Neuronal stem cell (in vitro differentiated cells): ENCODE results near the gene POLR2A.

Source experiments
- DNase-seq: peaks from one replicate; pipeline ENCODE4 v3.0.0-alpha.2; 2013; ENCODE audit warnings: low spot score
- H2AFZ ChIP-seq: one replicate; pipeline ENCODE4 v1.6.1; 2013; ENCODE audit warnings: mild to moderate bottlenecking, low read length, inconsistent platforms
- H2AK5ac ChIP-seq: 2 replicates; pipeline ENCODE4 v1.6.1; 2013; ENCODE audit warnings: low read depth, mild to moderate bottlenecking, inconsistent platforms, low read length, moderate library complexity, mixed read lengths
- H2BK120ac ChIP-seq: 2 replicates; pipeline ENCODE4 v1.6.1; 2013; ENCODE audit warnings: low read depth, mild to moderate bottlenecking, inconsistent platforms, low read length, moderate library complexity, mixed read lengths
- H2BK12ac ChIP-seq: one replicate; pipeline ENCODE4 v1.6.1; 2013; ENCODE audit warnings: low read length, inconsistent platforms
- H2BK15ac ChIP-seq: 2 replicates; pipeline ENCODE4 v1.6.1; 2013; ENCODE audit warnings: mild to moderate bottlenecking, low read length, inconsistent platforms, mixed read lengths
- H2BK5ac ChIP-seq: one replicate; pipeline ENCODE4 v1.6.1; 2013; ENCODE audit warnings: inconsistent platforms, mild to moderate bottlenecking, low read length, moderate library complexity
- H3K14ac ChIP-seq: one replicate; pipeline ENCODE4 v1.6.1; 2013; ENCODE audit warnings: low read length, inconsistent platforms
- H3K18ac ChIP-seq: 2 replicates; pipeline ENCODE4 v1.6.1; 2013; ENCODE audit warnings: low read length, inconsistent platforms
- H3K23ac ChIP-seq: 2 replicates; pipeline ENCODE4 v1.6.1; 2013; ENCODE audit warnings: low read depth, mild to moderate bottlenecking, mixed read lengths, low read length, inconsistent platforms; ENCODE audit not compliant: poor library complexity
- H3K27ac ChIP-seq: replicated peaks from 3 replicates; pipeline ENCODE4 v1.5.1; 2013; ENCODE audit warnings: low read length, inconsistent platforms
- H3K27me3 ChIP-seq, 3 experiments: 2 replicates each; pipeline ENCODE4 v1.6.1; 2013; ENCODE audit warnings: low read length in 3 of 3, mild to moderate bottlenecking in 2 of 3, inconsistent platforms in 1 of 3, low read depth in 1 of 3, mixed read lengths in 1 of 3, moderate library complexity in 1 of 3; ENCODE audit not compliant: control insufficient read depth in 3 of 3, insufficient read depth in 3 of 3
- H3K36me3 ChIP-seq, 2 donors: replicated peaks in 1 of 2; 2 replicates each; pipeline ENCODE4 v1.6.1; 2013; ENCODE audit warnings: low read length in 2 of 2; ENCODE audit not compliant: control insufficient read depth in 2 of 2, insufficient read depth in 2 of 2
- H3K4ac ChIP-seq: 2 replicates; pipeline ENCODE4 v1.6.1; 2013; ENCODE audit warnings: inconsistent platforms, mild to moderate bottlenecking, low read length, moderate library complexity
- H3K4me1 ChIP-seq, 2 donors: 1 replicate in 1 of 2; 2 replicates in 1 of 2; pipeline ENCODE4 v1.6.1; 2013; ENCODE audit warnings: low read length in 2 of 2, low read depth in 1 of 2; ENCODE audit not compliant: control insufficient read depth in 2 of 2, insufficient read depth in 1 of 2
- H3K4me2 ChIP-seq: one replicate; pipeline ENCODE4 v1.6.1; 2013; ENCODE audit warnings: mild to moderate bottlenecking, low read length, inconsistent platforms; ENCODE audit not compliant: insufficient read depth, poor library complexity, severe bottlenecking
- H3K4me3 ChIP-seq, 2 donors: 2 replicates each; pipeline ENCODE4 v1.5.1; 2013; ENCODE audit warnings: low read length in 2 of 2, mild to moderate bottlenecking in 2 of 2, inconsistent platforms in 1 of 2, moderate library complexity in 1 of 2
- H3K79me1 ChIP-seq: one replicate; pipeline ENCODE4 v1.6.1; 2013; ENCODE audit warnings: low read depth, mild to moderate bottlenecking, inconsistent platforms, low read length, moderate library complexity
- H3K9ac ChIP-seq: one replicate; pipeline ENCODE4 v1.6.1; 2013; ENCODE audit warnings: mild to moderate bottlenecking, low read depth, low read length, inconsistent platforms; ENCODE audit not compliant: poor library complexity
- H3K9me3 ChIP-seq, 2 donors: replicated peaks in 1 of 2; 2 replicates each; pipeline versions ENCODE3 to v1.6.1; 2013; ENCODE audit warnings: low read length in 2 of 2, mild to moderate bottlenecking in 2 of 2, inconsistent platforms in 1 of 2, low read depth in 1 of 2, mixed read lengths in 1 of 2, moderate library complexity in 1 of 2; ENCODE audit not compliant: control insufficient read depth in 2 of 2, insufficient read depth in 1 of 2
- H4K8ac ChIP-seq: one replicate; pipeline ENCODE4 v1.6.1; 2013; ENCODE audit warnings: low read depth, mild to moderate bottlenecking, inconsistent platforms, low read length, moderate library complexity
- H4K91ac ChIP-seq: one replicate; pipeline ENCODE4 v1.6.1; 2013; ENCODE audit warnings: low read length, low read depth, mild to moderate bottlenecking, inconsistent platforms; ENCODE audit not compliant: poor library complexity
- WGBS, 2 donors: extraction: QIAGEN DNeasy Blood & Tissue Kit; methylation state at CpG; one replicate each; pipeline ENCODE4 v1.1.7; 2013; ENCODE audit warnings: missing lambda C conversion rate in 2 of 2, mixed read lengths in 1 of 2; ENCODE audit not compliant: insufficient read length in 2 of 2, insufficient replicate concordance in 1 of 2; ENCODE audit errors: extremely low coverage in 2 of 2; 5-methylcytosine and 5-hydroxymethylcytosine counted together

POLR2A gene

DNA sequence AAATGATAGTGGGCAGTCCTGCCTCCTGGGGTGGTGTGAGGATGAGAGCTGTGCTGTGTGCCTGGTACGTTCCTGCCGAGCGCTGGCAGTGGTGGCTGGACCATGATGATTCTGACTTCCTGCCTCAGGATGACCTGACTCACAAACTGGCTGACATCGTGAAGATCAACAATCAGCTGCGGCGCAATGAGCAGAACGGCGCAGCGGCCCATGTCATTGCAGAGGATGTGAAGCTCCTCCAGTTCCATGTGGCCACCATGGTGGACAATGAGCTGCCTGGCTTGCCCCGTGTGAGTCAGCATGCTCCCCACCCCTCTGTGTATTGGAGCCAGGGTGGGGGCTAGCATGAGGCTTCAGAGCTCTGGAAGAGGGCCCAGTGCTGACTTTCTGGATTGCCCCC, 13.1 kb downstream of the POLR2A start:
- Histone ChIP-seq H3K4me3 (no peak overlapping the region), H3K23ac (no peak overlapping the region), H3K18ac (no peak overlapping the region), H3K4me2 (no peak overlapping the region), H2AFZ (no peak overlapping the region), H4K8ac (no peak overlapping the region), H2BK15ac (no peak overlapping the region), H3K9ac (no peak overlapping the region), H3K27ac (no peak overlapping the region), H3K79me1 (peaks cover 22% of the 10 kb centered on the region), H3K27me3 (no peaks in the 10 kb centered on the region), H2BK120ac (no peak overlapping the region), H3K4me1 (no peaks in the 10 kb centered on the region), H3K14ac (no peak overlapping the region), H2BK5ac (peak overlapping the region; percentile 61), H2AK5ac (no peak overlapping the region), H2BK12ac (no peak overlapping the region), H4K91ac (no peak overlapping the region), H3K9me3 (no peaks in the 10 kb centered on the region), H3K36me3 (peaks cover 56 to 96% of the 10 kb centered on the region in 2 donors), H3K4ac (no peak overlapping the region)
- no peak for DNase-seq
- WGBS, 2 donors, result no CpG with 5 or more reads among the region's 10 CpGs

DNA sequence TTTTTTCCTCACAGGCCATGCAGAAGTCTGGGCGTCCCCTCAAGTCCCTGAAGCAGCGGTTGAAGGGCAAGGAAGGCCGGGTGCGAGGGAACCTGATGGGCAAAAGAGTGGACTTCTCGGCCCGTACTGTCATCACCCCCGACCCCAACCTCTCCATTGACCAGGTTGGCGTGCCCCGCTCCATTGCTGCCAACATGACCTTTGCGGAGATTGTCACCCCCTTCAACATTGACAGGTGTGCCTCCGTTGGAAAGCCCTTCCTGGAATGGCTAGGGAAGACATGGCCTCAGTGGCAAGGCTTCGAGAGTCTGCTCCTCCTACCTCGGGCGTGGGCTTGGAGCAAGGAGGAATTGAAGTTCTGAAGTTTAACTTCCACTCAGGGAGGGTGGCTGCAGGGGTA, 13.5 kb downstream of the POLR2A start:
- Histone ChIP-seq H3K4me3 (no peak overlapping the region), H3K23ac (no peak overlapping the region), H2AFZ (no peak overlapping the region), H3K4me1 (no peaks in the 10 kb centered on the region), H4K91ac (no peak overlapping the region), H3K27ac (no peak overlapping the region), H3K9me3 (no peaks in the 10 kb centered on the region), H3K18ac (no peak overlapping the region), H2BK12ac (no peak overlapping the region), H3K4me2 (no peak overlapping the region), H3K79me1 (peaks cover 21% of the 10 kb centered on the region), H2BK15ac (no peak overlapping the region), H2BK120ac (no peak overlapping the region), H4K8ac (no peak overlapping the region), H2BK5ac (peak overlapping the region; percentile 61), H3K27me3 (no peaks in the 10 kb centered on the region), H3K14ac (peak overlapping the region; percentile 64), H3K36me3 (peaks cover 60 to 97% of the 10 kb centered on the region in 2 donors), H3K4ac (no peak overlapping the region), H2AK5ac (no peak overlapping the region), H3K9ac (no peak overlapping the region)
- WGBS, 2 donors, result no CpG with 5 or more reads among the region's 14 CpGs
- DNase-seq, result no peak

DNA sequence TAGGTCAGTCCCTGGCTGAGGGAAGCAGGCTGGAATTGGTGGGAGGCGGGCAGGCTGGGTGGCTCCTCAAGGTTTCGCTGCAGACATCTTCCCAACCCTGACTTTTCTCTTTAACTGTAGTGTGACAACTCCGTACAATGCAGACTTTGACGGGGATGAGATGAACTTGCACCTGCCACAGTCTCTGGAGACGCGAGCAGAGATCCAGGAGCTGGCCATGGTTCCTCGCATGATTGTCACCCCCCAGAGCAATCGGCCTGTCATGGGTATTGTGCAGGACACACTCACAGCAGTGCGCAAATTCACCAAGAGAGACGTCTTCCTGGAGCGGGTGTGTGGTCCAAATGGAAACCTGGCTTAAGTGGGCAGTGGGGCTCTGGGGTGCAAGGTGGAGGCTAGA, 15.0 kb downstream of the POLR2A start:
- Histone ChIP-seq H2BK120ac (no peak overlapping the region), H3K9ac (no peak overlapping the region), H2BK5ac (no peak overlapping the region), H3K9me3 (no peaks in the 10 kb centered on the region), H3K4me3 (peak overlapping the region in 1 of 2 donors; percentile 36), H3K18ac (no peak overlapping the region), H3K4ac (no peak overlapping the region), H3K4me2 (no peak overlapping the region), H3K14ac (no peak overlapping the region), H3K27ac (no peak overlapping the region), H3K79me1 (peaks cover 17% of the 10 kb centered on the region), H2BK12ac (no peak overlapping the region), H4K8ac (no peak overlapping the region), H3K4me1 (no peaks in the 10 kb centered on the region), H2BK15ac (no peak overlapping the region), H2AFZ (no peak overlapping the region), H3K36me3 (peaks cover 76 to 97% of the 10 kb centered on the region in 2 donors), H4K91ac (no peak overlapping the region), H3K27me3 (no peaks in the 10 kb centered on the region), H2AK5ac (no peak overlapping the region), H3K23ac (peak overlapping the region; percentile 82)
- DNase-seq, result no peak
- no CpG with 5 or more reads among the region's 11 CpGs for WGBS, 2 donors

DNA sequence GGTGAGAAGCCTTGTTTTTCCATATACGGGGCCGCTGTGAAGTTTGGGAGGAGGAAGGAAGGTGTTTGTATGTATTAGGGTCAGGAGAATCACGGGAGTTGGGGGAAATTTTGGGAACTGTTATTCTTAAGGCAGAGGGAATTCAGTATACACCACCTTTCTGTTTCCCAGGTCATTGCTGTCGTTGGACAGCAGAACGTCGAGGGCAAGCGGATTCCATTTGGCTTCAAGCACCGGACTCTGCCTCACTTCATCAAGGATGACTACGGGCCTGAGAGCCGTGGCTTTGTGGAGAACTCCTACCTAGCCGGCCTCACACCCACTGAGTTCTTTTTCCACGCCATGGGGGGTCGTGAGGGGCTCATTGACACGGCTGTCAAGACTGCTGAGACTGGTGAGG, 17.6 kb downstream of the POLR2A start:
- H3K9me3 ChIP-seq, result no peaks in the 10 kb centered on the region
- WGBS, 2 donors, result 100% methylated on average over 1 of the region's 14 CpGs; no CpG with 5 or more reads in 1 of the 2 donors

More for the DNA sequence above, 17.6 kb downstream of the POLR2A start:
- Histone ChIP-seq H3K4me3 (no peak overlapping the region), H4K91ac (no peak overlapping the region), H2BK120ac (no peak overlapping the region), H3K23ac (no peak overlapping the region), H2BK5ac (no peak overlapping the region), H2AFZ (no peak overlapping the region), H2AK5ac (no peak overlapping the region), H3K79me1 (peaks cover 10% of the 10 kb centered on the region), H3K18ac (no peak overlapping the region), H3K4me1 (no peaks in the 10 kb centered on the region), H3K27ac (no peak overlapping the region), H3K4me2 (no peak overlapping the region), H3K36me3 (peaks cover 72 to 99% of the 10 kb centered on the region in 2 donors), H2BK12ac (no peak overlapping the region), H3K4ac (no peak overlapping the region), H3K9ac (no peak overlapping the region), H2BK15ac (no peak overlapping the region), H3K14ac (no peak overlapping the region), H3K27me3 (no peaks in the 10 kb centered on the region), H4K8ac (no peak overlapping the region)
- DNase-seq, result no peak
